Activated gamma-delta T cell treated with Interleukin-2 at 50 U/mL for 16 hours (primary cell): ENCODE data around the gene MEG3.
"Not testable (repeated sequence)": the region's sequence is repeated elsewhere in the genome, so short reads cannot be mapped to it uniquely, and the experiment has no call there.

Experiments
- DNase-seq: peaks from one replicate; pipeline ENCODE4 v3.0.0-alpha.2; 2020

MEG3 gene

DNA sequence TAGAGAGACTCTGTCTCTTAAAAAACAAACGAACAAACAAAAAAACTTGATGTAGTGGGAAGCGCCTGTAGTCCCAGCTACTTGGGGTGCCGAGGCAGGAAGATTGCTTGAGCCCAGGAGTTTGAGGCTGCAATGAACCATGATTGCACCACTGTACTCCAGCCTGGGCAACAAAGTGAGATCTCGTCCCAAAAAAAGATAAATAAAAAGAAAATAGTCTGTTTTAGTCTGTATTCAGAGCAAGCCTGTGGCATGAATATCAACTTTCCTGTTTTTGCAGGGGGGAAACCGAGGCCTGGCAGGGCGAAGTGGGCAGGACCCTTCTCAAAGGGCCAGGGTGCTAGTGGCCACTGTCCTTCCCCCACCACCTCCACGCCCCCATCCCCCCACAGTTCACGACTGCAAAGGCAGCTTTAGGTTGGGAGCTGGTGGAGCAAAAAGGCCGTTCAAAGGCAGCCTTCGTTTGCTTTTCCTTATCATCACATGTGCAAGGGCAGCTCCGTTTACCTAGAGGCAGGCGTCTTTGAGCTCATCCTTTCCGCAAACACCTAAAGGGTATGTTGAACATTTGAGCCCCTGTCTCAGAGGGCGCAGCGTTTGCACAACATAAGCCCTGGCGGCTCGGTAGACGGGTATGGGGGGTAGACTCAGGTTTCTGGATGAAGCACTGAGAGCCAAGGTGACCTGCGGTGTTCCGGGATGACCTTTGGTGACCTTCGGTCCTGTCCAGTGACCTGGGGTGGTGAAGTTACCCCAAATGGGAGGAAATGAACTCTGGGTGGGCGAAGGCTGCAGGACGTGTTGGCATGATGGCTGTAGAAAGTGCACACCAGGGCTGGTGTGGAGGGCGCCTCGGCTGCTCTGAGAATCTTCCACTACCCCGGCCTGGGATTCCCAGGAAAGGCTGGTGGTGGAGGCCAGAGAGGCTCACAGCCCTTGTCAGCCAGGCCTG, 8.7 kb upstream of the MEG3 start:
- no peak for DNase-seq

DNA sequence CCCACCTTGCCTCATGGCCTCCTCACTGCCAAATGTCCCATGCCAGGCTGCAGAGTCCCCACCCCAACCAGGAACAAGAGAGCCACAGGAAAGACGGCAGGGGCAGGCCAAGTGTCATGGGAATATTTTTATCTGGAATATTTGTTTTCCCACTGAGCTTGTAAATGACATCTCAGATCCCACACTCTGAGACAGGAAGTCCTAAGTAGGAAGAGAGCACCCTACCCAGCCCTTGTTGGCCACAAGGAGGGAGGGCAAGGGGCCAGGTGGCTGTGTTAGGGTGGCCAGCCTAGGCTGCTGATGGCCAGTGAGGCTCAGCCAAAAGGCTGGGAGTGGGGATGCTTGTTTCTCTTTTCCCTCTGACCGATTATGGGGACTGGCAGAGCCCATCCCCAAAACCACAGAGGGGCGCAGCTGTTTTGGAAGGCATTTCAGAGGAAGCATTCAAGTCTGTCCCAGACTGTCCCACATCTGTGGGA, 7.7 kb upstream of the MEG3 start:
- no peak for DNase-seq

DNA sequence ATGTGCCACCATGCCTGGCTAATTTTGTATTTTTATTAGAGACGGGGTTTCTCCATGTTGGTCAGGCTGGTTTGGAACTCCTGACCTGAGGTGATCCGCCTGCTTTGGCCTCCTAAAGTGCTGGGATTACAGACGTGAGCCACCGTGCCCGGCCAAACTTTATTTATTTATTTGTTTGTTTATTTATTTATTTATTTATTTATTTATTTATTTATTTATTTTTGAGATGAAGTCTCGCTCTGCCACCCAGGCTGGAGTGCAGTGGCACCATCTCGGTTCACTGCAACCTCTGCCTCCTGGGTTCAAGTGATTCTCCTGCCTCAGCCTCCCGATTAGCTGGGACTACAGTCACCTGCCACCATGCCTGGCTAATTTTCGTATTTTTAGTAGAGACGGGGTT, 7.0 kb upstream of the MEG3 start:
- not testable (repeated sequence) for DNase-seq

DNA sequence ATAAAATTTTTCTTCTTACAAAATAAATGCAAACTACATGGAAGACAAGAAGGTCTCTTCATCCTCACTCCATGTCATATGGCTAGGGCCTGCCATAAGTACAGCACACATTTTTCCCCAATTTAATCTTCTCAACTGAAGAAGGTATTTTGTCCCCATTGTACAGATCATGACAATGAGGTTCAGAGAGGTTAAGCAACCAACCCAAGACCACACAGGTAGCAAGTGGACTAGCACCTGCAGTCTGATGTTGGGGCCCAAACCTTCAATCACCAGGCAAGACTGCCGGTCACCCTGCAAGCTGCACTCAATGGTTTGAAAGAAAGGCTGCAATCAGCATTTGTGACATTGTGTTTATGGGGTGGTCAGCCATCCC, 6.5 kb upstream of the MEG3 start:
- no peak for DNase-seq

DNA sequence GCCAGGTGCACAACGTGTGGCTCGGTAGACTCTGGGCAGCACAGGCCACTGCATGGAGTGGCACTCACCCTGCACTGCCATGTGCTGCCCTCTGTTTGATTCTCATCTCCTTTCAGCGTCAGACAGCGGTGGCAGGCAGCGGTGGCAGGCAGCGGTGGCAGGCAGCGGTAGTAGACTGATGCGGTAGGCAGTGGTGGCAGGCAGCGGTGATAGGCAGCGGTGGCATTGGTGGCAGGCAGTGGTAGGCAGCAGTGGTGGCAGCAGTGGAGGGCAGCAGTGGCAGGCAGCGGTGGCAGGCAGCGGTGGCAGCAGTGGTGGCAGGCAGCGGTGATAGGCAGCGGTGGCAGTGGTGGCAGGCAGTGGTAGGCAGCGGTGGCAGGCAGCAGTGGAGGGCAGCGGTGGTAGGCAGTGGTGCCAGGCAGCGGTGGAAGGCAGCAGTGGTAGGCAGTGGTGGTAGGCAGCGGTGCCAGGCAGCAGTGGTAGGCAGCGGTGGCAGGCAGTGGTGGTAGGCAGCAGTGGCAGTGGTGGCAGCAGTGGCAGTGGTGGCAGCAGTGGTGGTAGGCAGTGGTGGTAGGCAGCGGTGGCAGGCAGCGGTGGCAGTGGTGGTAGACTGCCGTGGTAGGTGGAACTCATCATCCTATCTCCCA, 6.0 kb upstream of the MEG3 start:
- DNase-seq = no peak

DNA sequence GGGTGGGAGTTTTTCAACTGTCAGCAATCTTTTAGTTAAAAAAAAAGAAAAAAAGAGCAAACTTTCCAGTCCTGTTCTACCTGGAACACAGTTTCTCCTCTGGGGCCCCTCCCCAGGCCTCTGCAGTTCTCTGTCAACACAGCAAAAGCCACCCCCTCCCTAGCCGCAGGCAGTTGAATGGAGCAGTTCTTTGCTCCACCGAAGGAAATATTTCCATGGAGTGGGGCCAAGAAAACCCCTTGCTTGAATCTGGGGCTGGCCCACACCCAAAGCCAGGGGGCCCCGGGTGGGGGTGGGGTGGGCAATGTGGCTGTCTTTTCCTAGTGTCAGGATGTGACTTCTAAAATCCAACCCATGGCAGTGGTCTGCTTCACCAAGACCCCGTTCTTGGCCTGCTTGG, 5.0 kb upstream of the MEG3 start:
- no peak for DNase-seq

DNA sequence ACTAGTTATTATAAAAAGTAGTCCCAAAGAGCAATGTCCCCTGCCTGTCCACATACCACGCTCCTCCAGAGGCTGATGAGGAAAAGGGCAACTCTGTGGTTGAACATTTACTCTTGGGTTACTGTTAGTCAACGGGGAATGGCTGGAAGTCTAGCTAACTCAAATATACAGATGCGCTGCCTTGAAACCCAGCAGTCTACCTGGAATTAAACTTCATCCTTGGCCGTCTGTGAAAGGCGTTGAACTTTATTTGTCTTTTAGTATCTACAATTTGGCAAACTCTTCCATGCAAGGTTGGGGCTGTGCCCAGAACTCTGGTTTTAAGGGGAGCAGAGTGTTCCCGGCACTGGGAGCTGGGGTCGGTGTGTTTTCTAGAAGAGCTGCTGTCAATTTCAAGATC, 3.9 kb upstream of the MEG3 start:
- DNase-seq = no peak

DNA sequence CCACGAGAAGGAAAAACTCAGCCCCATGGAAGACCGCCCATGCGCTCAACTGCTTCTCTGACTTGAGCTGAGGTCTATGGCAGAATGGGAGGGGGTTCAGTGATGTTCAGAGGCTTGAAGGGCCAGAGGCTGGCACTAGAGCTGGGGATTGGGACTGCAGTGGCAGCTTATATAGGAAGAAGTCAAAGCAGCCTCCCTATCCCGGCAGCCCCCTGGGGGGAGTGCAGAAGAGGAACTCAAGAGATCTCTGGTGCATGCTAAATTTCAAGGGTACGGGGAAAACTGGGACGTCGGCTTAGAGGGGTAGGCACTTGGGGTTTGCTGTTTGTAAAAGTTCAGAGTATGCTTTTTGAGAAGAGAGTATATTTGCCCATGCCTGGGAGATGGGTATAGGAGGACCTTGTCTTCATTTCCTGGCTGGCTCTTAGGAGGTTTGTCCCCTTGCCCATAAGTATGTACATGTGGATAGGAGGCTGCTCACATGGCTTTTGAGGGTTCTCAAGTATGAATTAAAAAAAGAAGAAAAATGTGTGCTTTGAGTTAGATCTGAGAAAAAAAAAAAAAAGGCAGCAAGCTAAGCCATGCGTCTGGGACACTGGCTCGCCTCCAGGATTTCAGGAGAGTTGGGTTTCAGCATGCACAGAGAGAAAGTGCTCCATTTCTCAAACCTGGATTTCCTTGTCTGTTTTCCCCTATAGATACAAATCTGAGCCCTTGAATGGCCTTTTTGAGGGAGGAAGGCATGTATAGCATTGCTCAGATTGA, 3.2 kb upstream of the MEG3 start:
- no peak for DNase-seq

DNA sequence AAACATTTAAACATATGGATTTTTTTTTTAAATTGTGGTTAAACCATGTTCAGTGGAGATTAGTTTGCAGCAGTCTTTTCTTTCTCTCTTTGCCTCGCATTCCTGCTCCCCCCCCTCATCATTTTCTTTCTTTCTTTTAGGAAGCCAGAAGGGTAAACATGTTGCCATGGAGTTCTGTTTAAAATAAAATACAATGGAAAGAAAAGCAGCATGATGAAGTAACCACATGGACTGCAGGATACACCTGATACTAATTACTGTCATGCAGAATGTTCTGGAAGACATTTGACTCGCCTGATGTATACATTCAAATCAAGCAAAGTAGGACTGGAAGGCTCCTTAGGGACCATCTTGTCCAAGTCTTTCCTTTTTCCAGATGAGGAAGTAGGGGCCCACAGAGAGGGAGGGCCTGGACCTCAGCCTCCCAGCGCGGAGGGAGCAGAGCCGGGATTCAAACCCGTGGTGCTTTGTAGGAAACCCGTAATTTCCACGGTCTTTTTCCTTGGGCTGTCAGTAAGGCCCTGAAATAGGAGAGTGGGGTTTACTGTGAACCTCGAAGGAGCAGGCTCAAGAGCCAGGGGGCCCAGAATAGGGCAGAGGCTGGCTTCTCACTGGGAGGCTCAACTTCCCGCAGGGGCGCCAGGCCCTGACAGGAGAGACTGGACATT, 2.4 kb upstream of the MEG3 start:
- DNase-seq = no peak

DNA sequence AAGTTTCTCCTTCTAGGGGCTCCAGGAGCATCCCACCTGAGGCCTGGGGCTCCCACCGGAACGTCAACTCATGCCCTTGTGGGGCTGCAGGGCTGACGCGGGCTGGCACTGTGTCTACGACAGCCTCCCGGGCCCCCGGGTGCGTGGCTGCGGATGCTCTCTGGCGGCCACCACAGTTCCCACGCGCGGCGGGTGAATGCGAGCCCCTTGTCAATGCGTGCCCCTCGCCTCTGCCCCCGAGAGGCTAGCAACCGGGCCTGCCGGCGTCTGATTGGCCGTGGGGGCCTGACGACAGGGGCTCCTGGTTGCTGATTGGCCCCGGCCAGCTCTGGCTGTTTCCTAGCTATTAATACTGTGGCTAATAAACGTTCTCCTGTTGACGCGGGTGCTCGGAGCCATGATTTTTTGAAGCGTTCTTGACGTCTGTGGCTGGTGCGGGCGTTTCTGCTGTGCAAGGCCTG, 1.8 kb upstream of the MEG3 start:
- no peak for DNase-seq

DNA sequence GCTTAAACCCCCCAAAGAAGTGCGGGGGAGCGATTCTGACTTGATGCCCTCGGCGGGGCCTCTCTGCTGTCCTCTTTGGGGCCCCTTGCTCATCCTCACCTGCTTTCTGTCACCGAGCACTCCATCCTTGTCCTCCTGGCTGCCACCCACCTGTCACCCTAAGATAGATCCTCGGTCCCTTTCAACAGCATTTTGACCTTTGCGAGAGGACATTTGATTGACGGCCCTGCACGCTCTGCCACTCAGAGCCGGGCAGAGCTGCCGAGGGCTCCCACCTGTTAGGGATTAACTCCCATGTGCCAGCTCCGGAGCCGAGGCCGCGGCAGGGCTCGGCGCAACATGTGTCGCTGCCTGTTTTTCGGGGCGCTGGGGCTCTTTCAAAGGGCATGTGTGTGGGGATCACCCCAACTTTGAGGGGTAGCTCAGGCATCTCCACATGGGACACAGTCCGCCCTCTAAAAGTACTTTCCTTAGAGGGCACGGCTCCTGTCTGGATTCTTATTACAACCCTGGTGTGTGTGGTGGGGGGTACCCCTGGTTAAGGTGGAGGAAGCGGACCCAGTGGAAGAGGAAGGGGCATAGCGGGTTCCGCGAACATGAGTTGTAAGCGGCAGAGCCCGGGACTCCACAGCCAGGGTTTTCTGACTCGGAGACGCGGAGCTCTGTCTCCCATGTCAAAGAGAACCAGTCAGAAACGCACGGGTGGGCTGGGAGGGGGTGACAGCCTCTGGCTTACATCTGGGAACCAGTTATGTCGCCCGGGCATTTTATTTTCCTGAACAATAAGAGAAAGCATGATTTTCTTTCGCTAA, 811 bp upstream of the MEG3 start:
- no peak for DNase-seq

DNA sequence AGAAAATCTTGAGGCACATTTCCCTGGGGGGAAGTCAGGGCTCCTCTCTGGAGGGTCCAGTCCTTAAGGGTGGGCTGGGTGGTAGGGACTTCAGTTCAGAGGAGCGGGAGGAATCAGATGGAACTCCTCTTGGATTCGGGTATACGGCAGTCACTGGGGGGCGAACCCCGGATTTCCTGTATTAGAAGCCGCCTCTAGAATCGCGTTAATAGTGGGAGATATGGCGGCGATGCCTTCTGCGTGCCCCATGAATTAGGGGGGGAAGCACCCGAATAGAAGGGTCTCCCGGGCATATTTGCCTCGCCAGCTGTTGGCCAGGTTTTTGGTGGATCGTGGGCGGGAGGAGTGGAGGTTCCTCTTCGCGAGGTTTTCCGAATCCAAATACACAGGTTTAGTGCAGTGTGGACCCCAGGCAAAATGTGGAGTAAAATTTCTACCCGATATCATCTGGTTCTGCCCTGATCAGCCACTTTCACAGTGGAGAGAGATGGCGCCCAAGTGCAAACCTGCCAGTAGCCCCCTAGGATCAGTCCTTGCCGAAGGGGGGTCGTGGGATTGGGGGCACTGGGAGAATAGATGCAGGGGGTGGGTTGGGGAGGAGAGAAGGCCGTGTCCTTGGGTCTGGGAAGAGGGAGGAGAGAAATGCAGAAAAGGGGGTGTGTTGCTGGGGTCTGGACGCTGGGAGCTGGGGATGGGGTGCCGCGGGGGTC, 628 bp downstream of the MEG3 start:
- no peak for DNase-seq

DNA sequence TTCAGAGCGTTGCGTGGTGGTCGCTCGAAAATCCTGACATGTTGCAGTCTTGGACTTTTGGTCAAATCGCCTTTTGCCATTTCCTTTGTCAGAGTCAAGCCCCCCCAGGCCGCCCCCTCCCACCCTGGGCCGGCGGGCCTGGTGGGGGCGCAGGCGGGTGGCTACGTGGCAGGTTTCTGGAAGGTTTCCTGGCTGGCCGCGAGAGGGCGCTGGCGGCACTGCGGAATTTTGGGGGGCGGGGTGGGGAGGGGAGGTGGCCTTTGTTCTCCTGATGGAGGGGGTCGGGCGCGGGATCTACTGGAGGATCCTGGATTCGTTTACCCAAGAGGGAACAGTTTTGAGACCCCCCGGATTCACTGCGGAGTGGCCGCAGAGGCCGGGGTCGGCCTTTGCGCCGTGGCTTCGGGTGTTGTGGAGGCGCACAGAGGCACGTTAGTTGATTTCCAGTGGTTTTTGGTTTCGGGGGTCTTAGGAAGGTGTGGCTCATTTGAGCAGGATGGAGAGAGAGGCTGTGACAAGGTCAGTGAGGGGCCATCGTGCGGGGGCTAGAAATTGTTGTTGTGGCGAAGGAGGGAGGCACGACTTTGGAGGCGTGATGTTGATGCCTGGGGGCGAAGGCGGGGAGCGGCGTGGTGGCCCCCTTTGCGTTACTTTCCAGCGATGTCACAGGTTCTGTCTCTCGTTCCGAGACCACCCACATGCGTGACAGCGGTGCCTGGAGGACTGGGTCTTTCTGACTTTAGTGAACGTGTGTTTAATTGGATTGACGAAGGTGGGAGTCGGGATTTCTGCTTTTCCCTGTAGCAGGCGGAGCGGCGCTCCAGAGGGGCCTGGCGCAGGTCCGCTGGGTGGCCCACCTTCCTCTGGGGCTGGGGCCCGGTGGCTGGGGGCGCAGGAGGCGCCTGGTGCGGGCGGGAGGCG, 1.4 kb downstream of the MEG3 start:
- no peak for DNase-seq

DNA sequence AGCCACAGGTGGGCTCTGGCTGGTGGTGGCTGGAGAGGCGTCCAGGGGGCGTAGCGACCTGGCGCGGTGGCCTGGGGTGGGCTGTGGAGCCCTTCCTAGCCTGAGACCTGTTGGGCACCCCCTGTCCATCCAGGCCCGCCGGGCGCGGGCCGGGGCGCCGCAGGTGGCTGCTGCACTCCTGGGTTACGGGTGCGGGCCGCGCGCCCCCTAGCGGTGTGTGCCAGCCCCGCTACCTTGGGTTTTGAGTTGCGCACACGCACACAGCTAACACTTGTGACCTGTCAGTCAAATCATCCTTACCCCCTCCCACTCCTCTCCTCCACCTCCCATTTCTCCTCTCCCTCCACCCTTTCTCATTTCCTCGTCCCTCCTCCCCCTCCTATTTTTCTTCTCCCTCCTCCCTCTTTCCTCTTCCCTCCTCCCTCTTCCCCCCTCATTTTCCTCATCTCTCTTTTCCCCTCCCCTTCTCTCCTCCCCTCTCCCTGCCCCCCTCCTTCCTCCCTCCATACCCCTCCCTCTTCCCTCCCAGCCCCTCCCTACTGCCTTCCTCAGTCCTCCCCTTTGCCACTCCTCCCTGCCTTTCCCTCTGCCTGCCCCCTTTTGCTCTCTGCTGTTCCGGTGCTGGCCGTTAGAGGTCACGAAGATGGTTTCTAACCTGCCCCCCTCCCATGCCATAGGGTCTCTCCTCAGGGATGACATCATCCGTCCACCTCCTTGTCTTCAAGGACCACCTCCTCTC, 2.3 kb downstream of the MEG3 start:
- no peak for DNase-seq

DNA sequence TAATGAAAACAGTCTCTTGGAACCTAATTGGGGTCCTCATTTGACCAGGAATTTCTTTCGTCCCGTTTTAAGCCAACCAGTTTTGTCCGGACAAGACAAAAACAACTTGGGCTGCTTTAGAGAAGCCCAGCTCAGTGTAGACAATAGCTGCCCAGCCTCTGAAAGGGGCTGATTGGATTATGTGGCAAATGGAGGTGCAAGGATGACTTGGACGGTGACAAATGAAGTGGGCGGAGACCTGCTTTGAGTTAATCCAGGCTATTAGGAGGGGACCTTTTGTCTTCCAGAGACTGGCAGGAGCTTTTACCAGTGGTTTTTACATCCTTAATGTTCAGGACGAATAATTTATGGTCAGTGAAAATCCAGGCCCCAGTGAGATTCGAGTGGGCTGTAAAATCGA, 4.8 kb downstream of the MEG3 start:
- no peak for DNase-seq

DNA sequence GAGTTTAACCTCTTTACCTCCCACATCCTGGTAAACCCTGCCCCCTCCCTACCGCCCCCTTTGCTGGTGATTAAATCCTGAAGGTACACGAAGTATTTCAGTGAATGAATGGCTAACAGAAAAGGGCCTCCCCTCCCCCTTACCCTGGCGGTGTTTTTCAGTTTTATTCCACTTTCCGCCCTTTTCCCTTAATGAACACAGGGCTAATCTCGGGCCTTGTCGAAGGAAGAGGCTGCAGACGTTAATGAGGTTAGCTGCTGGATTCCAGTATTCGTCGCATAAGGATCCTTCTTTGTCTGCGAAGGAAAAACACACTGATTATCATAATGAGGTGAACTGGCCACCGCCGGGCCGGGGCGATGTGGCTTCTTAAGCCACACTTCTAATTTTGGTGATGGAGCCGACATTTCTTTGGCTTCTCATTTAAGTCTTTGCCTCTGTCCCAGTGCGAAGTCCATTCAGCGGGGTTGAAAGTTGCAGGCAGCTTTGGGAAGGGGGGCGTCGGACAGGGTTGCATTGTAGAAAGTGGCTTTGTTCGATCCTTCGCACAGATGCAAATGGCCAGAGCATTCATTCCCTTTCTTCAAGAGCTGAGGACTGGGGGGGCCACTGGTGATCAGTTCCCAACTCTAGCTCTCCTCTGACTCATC, 6.5 kb downstream of the MEG3 start:
- no peak for DNase-seq

DNA sequence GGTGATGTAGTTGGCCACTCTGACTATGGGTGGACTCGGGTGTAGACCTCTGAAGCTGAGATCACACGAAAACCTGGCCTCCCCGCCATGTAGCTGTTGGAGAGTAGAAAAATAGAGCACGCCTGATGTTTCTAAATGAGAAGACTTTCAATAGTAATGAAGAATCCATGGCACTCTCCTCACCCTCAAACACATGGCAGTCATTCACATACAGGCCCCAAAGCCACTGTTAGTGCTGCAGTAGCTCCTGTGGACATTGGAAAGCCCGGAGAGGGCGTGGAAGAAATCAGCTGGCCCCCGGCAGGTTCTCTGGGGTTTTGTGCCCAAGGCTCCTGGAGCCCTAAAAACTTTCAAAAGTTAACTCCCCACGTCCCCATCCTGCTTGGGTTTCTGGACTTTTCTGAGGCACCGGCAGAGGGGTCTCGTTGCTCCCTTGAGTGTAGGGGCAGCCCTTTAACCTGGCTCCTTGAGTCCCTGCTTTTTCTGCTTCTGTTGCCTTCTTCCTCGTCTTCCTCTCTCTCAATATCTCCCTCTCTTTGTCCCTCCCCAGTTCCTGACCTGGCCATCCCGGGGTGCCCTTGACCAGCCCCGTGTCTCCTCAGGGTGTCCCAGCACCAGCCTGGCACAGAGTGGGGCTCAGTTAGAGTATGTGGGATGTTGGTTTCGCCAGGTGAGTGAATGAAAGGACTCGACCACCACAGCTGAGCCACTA, 8.3 kb downstream of the MEG3 start:
- DNase-seq = no peak
